ENCODE data around the gene DNAH14.
"Not testable (repeated sequence)": the region's sequence is repeated elsewhere in the genome, so short reads cannot be mapped to it uniquely, and the experiment has no call there.

The DNAH14 gene

GRCh38 chr1:224989615-224990014 lies 60.1 kb downstream of the DNAH14 start:
- no peak for TF ChIP-seq CTCF (IDR thresholded peaks at IDR 0.05)
- Histone ChIP-seq H3K9me3 (ENCODE audit: control insufficient read depth, low read length) (no peaks in the 10 kb centered on the region), H3K79me2 (no peaks in the 10 kb centered on the region), H2AFZ (no peak overlapping the region), H3K4me2 (ENCODE audit: low read length) (no peak overlapping the region), H3K9ac (no peak overlapping the region), H3K27ac (no peak overlapping the region), H3K27me3 (ENCODE audit: control insufficient read depth, insufficient read depth, low read length) (no peaks in the 10 kb centered on the region), H3K4me1 (no peaks in the 10 kb centered on the region), H3K4me3 (ENCODE audit: low read depth, low read length) (no peak overlapping the region), H3K36me3 (ENCODE audit: control insufficient read depth, insufficient read depth, low read length) (no peaks in the 10 kb centered on the region)

DNA sequence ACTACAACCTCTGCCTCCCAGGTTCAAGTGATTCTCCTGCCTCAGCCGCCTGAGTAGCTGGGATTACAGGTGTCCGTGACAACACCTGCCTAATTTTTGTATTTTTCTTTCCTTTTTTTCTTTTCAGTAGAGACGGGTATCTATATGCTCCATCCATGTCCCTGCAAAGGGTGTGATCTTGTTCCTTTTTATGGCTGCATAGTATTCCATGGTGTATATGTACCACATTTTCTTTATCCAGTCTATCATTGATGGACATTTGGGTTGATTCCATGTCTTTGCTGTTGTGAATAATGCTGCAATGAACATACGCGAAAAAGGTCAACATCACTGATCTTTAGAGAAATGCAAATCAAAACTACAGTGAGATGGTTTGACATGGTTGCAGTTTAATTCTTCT lies 62.1 kb downstream of the DNAH14 start:
- H3K27ac ChIP-seq; H3K36me3 ChIP-seq (ENCODE audit: control insufficient read depth, insufficient read depth, low read length); H3K4me2 ChIP-seq (ENCODE audit: low read length); H3K79me2 ChIP-seq; H3K27me3 ChIP-seq (ENCODE audit: control insufficient read depth, insufficient read depth, low read length); H3K4me1 ChIP-seq; H3K9ac ChIP-seq; H3K9me3 ChIP-seq (ENCODE audit: control insufficient read depth, low read length); H3K4me3 ChIP-seq (ENCODE audit: low read depth, low read length); H2AFZ ChIP-seq: not testable (repeated sequence)

DNA sequence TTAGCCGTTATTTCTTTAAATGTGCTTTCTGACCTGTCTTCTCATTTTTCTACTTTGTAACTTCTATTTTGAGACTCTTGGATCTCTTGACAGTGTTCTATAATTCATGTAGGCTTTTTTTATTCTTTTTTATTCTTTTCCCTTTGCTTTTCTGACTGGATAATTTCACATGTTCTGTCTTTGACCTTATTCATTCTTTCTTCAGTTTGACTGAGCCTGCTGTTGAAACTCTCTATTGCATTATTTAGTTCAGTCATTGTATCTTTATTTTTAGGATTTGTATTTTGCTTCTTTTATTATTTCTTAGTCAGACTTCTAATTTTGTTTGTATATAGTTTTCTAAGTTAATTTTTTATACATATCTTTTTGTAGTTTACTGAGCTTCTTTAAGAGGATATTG lies 66.1 kb downstream of the DNAH14 start:
- no peaks in the 10 kb centered on the region for H3K4me1 ChIP-seq
- H3K27ac ChIP-seq: no peak overlapping the region
- no peak overlapping the region for H3K4me2 ChIP-seq (ENCODE audit: low read length)
- no peaks in the 10 kb centered on the region for H3K9me3 ChIP-seq (ENCODE audit: control insufficient read depth, low read length)
- H3K79me2 ChIP-seq: no peaks in the 10 kb centered on the region
- no peaks in the 10 kb centered on the region for H3K27me3 ChIP-seq (ENCODE audit: control insufficient read depth, insufficient read depth, low read length)
- no peak overlapping the region for H3K9ac ChIP-seq
- H3K4me3 ChIP-seq (ENCODE audit: low read depth, low read length): no peak overlapping the region
- H2AFZ ChIP-seq: no peak overlapping the region
- H3K36me3 ChIP-seq (ENCODE audit: control insufficient read depth, insufficient read depth, low read length): no peaks in the 10 kb centered on the region
- no peak for TF ChIP-seq CTCF (IDR thresholded peaks at IDR 0.05)

GRCh38 chr1:224996266-224996665 lies 66.8 kb downstream of the DNAH14 start:
- Histone ChIP-seq H3K4me2 (ENCODE audit: low read length) (no peak overlapping the region), H2AFZ (no peak overlapping the region), H3K27ac (no peak overlapping the region), H3K9me3 (ENCODE audit: control insufficient read depth, low read length) (no peaks in the 10 kb centered on the region), H3K27me3 (ENCODE audit: control insufficient read depth, insufficient read depth, low read length) (no peaks in the 10 kb centered on the region), H3K79me2 (no peaks in the 10 kb centered on the region), H3K36me3 (ENCODE audit: control insufficient read depth, insufficient read depth, low read length) (no peaks in the 10 kb centered on the region), H3K9ac (no peak overlapping the region), H3K4me1 (no peaks in the 10 kb centered on the region), H3K4me3 (ENCODE audit: low read depth, low read length) (no peak overlapping the region)
- TF ChIP-seq CTCF (IDR thresholded peaks at IDR 0.05): no peak

GRCh38 chr1:224998185-224998584 lies 68.7 kb downstream of the DNAH14 start:
- H3K36me3 ChIP-seq (ENCODE audit: control insufficient read depth, insufficient read depth, low read length): no peaks in the 10 kb centered on the region
- H2AFZ ChIP-seq: no peak overlapping the region
- no peaks in the 10 kb centered on the region for H3K27me3 ChIP-seq (ENCODE audit: control insufficient read depth, insufficient read depth, low read length)
- no peaks in the 10 kb centered on the region for H3K79me2 ChIP-seq
- H3K4me1 ChIP-seq: no peaks in the 10 kb centered on the region
- no peak overlapping the region for H3K4me2 ChIP-seq (ENCODE audit: low read length)
- no peak overlapping the region for H3K9ac ChIP-seq
- no peak overlapping the region for H3K4me3 ChIP-seq (ENCODE audit: low read depth, low read length)
- H3K27ac ChIP-seq: no peak overlapping the region
- no peaks in the 10 kb centered on the region for H3K9me3 ChIP-seq (ENCODE audit: control insufficient read depth, low read length)
- TF ChIP-seq CTCF (IDR thresholded peaks at IDR 0.05): no peak
